A549 (cell line): Measurements from ENCODE around the gene OR2AJ1. TPM values are rescaled to one million over a fixed set of nuclear protein-coding genes. Genes with fewer than 3 reads are reported as not detected.

Experiments used
- ATAC-seq, 2 experiments: fragments of 200-7000 bp in 1 of 2; fragments of >200 bp in 1 of 2; cut with Nextera tagmentation in 1 of 2; cut with Tn5 transposase in 1 of 2; 3 replicates each; pipeline versions ENCODE4 v1.8.0 to v1.9.1; 2018 to 2020; ENCODE audit warnings: mild to moderate bottlenecking in 1 of 2, moderate library complexity in 1 of 2
- CTCF ChIA-PET: fragments of 300-600 bp; sonication (Branson Sonifier 250); formaldehyde crosslinking; extraction: SDS; loops from one replicate; lab custom pipeline; 2021; ENCODE audit warnings: antibody characterized with exemption, inconsistent platforms; lab: Yijun Ruan, JAX
- POLR2A ChIA-PET: fragments of 350-600 bp; formaldehyde crosslinking; extraction: SDS; loops from one replicate; lab custom pipeline; 2021; ENCODE audit warnings: antibody characterized with exemption, inconsistent platforms; lab: Yijun Ruan, JAX
- DNase-seq, 2 experiments: peaks; one replicate each; pipeline versions ENCODE4 v3.0.0 to v3.0.0-alpha.2; 2011 to 2016; ENCODE audit warnings: low read depth in 1 of 2, low spot score in 1 of 2
- FAIRE-seq: peaks from 2 replicates; lab custom pipeline; 2011; peaks lifted over from hg19 to GRCh38; lab: Jason Lieb, UNC
- H3K27ac ChIP-seq, 2 experiments: fragments of >200 bp; sonication (Bioruptor Twin); formaldehyde crosslinking; 3 replicates each; pipeline ENCODE4 v1.5.1; 2016 to 2017
- H3K4me1 ChIP-seq: fragments of >200 bp; sonication (Bioruptor Twin); formaldehyde crosslinking; 3 replicates; pipeline ENCODE4 v1.6.1; 2016
- H3K4me2 ChIP-seq: fragments of >200 bp; sonication (Bioruptor Twin); formaldehyde crosslinking; 3 replicates; pipeline ENCODE4 v1.6.1; 2016
- H3K4me3 ChIP-seq: fragments of >200 bp; sonication (Bioruptor Twin); formaldehyde crosslinking; 3 replicates; pipeline ENCODE4 v1.5.1; 2016
- H3K9me3 ChIP-seq: fragments of >200 bp; sonication (Bioruptor Twin); formaldehyde crosslinking; 3 replicates; pipeline ENCODE4 v1.6.1; 2016
- ATOH8 ChIP-seq: fragments of 250-450 bp; sonication (Bioruptor Pico); IDR thresholded peaks from 2 replicates; pipeline ENCODE4 v1.5.0; 2020; ENCODE audit warnings: low read depth, mild to moderate bottlenecking, moderate library complexity
- BCL3 ChIP-seq: fragments of >200 bp; sonication (Bioruptor Twin); formaldehyde crosslinking; IDR thresholded peaks from 3 replicates; pipeline ENCODE4 v1.6.1; 2016
- CHD2 ChIP-seq: fragments of 150-350 bp; IDR thresholded peaks from 2 replicates; pipeline ENCODE4 v1.6.1; 2014; ENCODE audit warnings: low read length; ENCODE audit not compliant: partially characterized antibody
- CHD4 ChIP-seq: fragments of 200-600 bp; sonication (generic); IDR thresholded peaks from 2 replicates; pipeline ENCODE4 v1.6.1; 2016; ENCODE audit warnings: antibody characterized with exemption, mild to moderate bottlenecking, borderline replicate concordance
- E2F6 ChIP-seq: IDR thresholded peaks from 2 replicates; pipeline ENCODE4 v1.6.1; 2012; ENCODE audit warnings: low read depth, borderline replicate concordance
- ELK1 ChIP-seq: fragments of 150-350 bp; IDR thresholded peaks from 2 replicates; pipeline ENCODE4 v1.6.1; 2014; ENCODE audit warnings: low read depth, mild to moderate bottlenecking, low read length
- EP300 ChIP-seq, 2 experiments: fragments of >200 bp; sonication (Bioruptor Twin); formaldehyde crosslinking; IDR thresholded peaks; 2 replicates in 1 of 2; 3 replicates in 1 of 2; pipeline ENCODE4 v1.6.1; 2016 to 2017
- FOSB ChIP-seq: fragments of 250-450 bp; sonication (Bioruptor Pico); IDR thresholded peaks from 2 replicates; pipeline ENCODE4 v1.5.0; 2020; ENCODE audit warnings: mild to moderate bottlenecking, moderate library complexity
- FOSL2 ChIP-seq, 2 experiments: fragments of 450-650 bp in 1 of 2; fragments of >200 bp in 1 of 2; sonication (Bioruptor Twin) in 1 of 2; formaldehyde crosslinking; IDR thresholded peaks; 2 replicates each; pipeline versions ENCODE4 v1.5.0 to v1.6.1; 2016 to 2020; ENCODE audit warnings: mild to moderate bottlenecking in 1 of 2, moderate library complexity in 1 of 2
- HES2 ChIP-seq: fragments of >200 bp; sonication (Bioruptor Twin); formaldehyde crosslinking; IDR thresholded peaks from 2 replicates; pipeline ENCODE4 v1.6.1; 2016
- HMGXB4 ChIP-seq: fragments of 250-450 bp; sonication (Bioruptor Pico); IDR thresholded peaks from 2 replicates; pipeline ENCODE4 v1.5.0; 2021; ENCODE audit warnings: mild to moderate bottlenecking, moderate library complexity, borderline replicate concordance
- JUNB ChIP-seq: fragments of >200 bp; sonication (Bioruptor Twin); formaldehyde crosslinking; IDR thresholded peaks from 2 replicates; pipeline ENCODE4 v1.6.1; 2016
- KDM1A ChIP-seq: fragments of 200-600 bp; sonication (generic); IDR thresholded peaks from 2 replicates; pipeline ENCODE4 v1.6.1; 2016; ENCODE audit warnings: low read depth, mild to moderate bottlenecking
- KDM5A ChIP-seq: fragments of 200-600 bp; sonication (generic); IDR thresholded peaks from 2 replicates; pipeline ENCODE4 v1.6.1; 2016; ENCODE audit warnings: antibody characterized with exemption, mild to moderate bottlenecking
- MAFK ChIP-seq: fragments of 450-650 bp; IDR thresholded peaks from 2 replicates; pipeline ENCODE4 v1.6.1; 2014; ENCODE audit not compliant: partially characterized antibody
- NPAS2 ChIP-seq: fragments of 250-450 bp; sonication (Bioruptor Pico); IDR thresholded peaks from 2 replicates; pipeline ENCODE4 v1.8.0; 2022; ENCODE audit warnings: mild to moderate bottlenecking, moderate library complexity, borderline replicate concordance
- NR3C1 ChIP-seq: fragments of >200 bp; sonication (Bioruptor Twin); formaldehyde crosslinking; IDR thresholded peaks from 3 replicates; pipeline ENCODE4 v1.6.1; 2017
- PBX3 ChIP-seq: IDR thresholded peaks from 2 replicates; pipeline ENCODE4 v1.6.1; 2012
- RCOR1 ChIP-seq: fragments of 150-350 bp; IDR thresholded peaks from 2 replicates; pipeline ENCODE4 v1.6.1; 2014; ENCODE audit warnings: antibody characterized with exemption, low read length, low read depth
- REST ChIP-seq: fragments of 200-600 bp; sonication (generic); IDR thresholded peaks from 2 replicates; pipeline ENCODE4 v1.6.1; 2016; ENCODE audit warnings: antibody characterized with exemption, mild to moderate bottlenecking, moderate library complexity
- SMC3 ChIP-seq: fragments of >200 bp; sonication (Bioruptor Twin); formaldehyde crosslinking; IDR thresholded peaks from 3 replicates; pipeline ENCODE4 v1.6.1; 2018; ENCODE audit warnings: inconsistent platforms
- SREBF2 ChIP-seq: fragments of 450-650 bp; IDR thresholded peaks from 2 replicates; pipeline ENCODE4 v1.6.1; 2014; ENCODE audit warnings: mild to moderate bottlenecking, moderate library complexity
- TFCP2L1 ChIP-seq: fragments of 250-450 bp; sonication (Bioruptor Pico); IDR thresholded peaks from 2 replicates; pipeline ENCODE4 v1.5.0; 2021; ENCODE audit warnings: mild to moderate bottlenecking
- TP53 ChIP-seq: fragments of 250-450 bp; sonication (Bioruptor Pico); IDR thresholded peaks from 2 replicates; pipeline ENCODE4 v1.5.0; 2021; ENCODE audit warnings: mild to moderate bottlenecking, moderate library complexity
- USF2 ChIP-seq: fragments of 450-650 bp; IDR thresholded peaks from 2 replicates; pipeline ENCODE4 v1.6.1; 2014; ENCODE audit warnings: antibody characterized with exemption
- ZC3H11A ChIP-seq: fragments of 450-650 bp; IDR thresholded peaks from 2 replicates; pipeline ENCODE4 v1.6.1; 2014; ENCODE audit warnings: antibody characterized with exemption, mild to moderate bottlenecking
- ZFP36 ChIP-seq: fragments of 450-650 bp; IDR thresholded peaks from 2 replicates; pipeline ENCODE4 v1.6.1; 2014; ENCODE audit warnings: borderline replicate concordance; ENCODE audit not compliant: partially characterized antibody
- WGBS: methylation state at CpG from one replicate; pipeline ENCODE4 v1.1.6; 2017; ENCODE audit errors: missing lambda C conversion rate; 5-methylcytosine and 5-hydroxymethylcytosine counted together
- polyA plus RNA-seq, 4 experiments: library from polyadenylated mRNA; depleted of rRNA in 3 of 4; stranded (reverse); fragments of >200 nt; fragmentation: RNase III in 1 of 4; extraction: RNeasy Plus Mini Kit Qiagen cat#74134 plus additional on column Dnase treatment in 1 of 4; gene quantifications; 2 replicates in 3 of 4; 3 replicates in 1 of 4; pipeline ENCODE4 v1.2.3, GENCODE V29; 2011 to 2017

The OR2AJ1 gene
- polyA plus RNA-seq, 2 of the 4 experiments (the other 2 are of a cell fraction), result not detected

- no peak for FAIRE-seq
- no peak for DNase-seq
- CTCF ChIA-PET, result no interaction called here
- H3K4me3 ChIP-seq, result no peak overlapping the region
- POLR2A ChIA-PET, result no interaction called here
- H3K9me3 ChIP-seq, result no peaks in the 10 kb centered on the region
- ATAC-seq, result no peak
- no peak overlapping the region for H3K4me2 ChIP-seq
- no peak overlapping the region for H3K27ac ChIP-seq
- WGBS, result 10% methylated on average over 3 of the region's 3 CpGs
- TF ChIP-seq FOSB (CRISPR knock-in tag), result no peak
- TF ChIP-seq USF2, result no peak
- TF ChIP-seq REST, result no peak
- TF ChIP-seq JUNB, result no peak
- TF ChIP-seq SMC3, result no peak
- no peak for TF ChIP-seq BCL3
- no peak for TF ChIP-seq TP53
- TF ChIP-seq EP300 (IDR thresholded peaks at IDR 0.05), result no peak
- TF ChIP-seq KDM1A, result no peak
- no peak for TF ChIP-seq RCOR1
- TF ChIP-seq, all 56 proteins: peak for 0
- no peaks in the 10 kb centered on the region for H3K4me1 ChIP-seq
These were observed 748 bp upstream of the OR2AJ1 start for GRCh38 chr1:247923941-247924340.

GRCh38 chr1:247933989-247934388 is 9.3 kb downstream of the OR2AJ1 start:
- Histone ChIP-seq H3K4me2 (no peak overlapping the region), H3K4me1 (no peaks in the 10 kb centered on the region), H3K9me3 (peaks cover 3% of the 10 kb centered on the region; the same call in 1 of the 3 replicates), H3K27ac (no peak overlapping the region), H3K4me3 (no peak overlapping the region)
- WGBS, result 38% methylated on average over 8 of the region's 8 CpGs
- CTCF ChIA-PET, result no interaction called here
- DNase-seq, result no peak
- POLR2A ChIA-PET, result no interaction called here
- no peak for FAIRE-seq
- ATAC-seq, result no peak
- TF ChIP-seq TFCP2L1 (no peak), NR3C1 (no peak), PBX3 (no peak), ZFP36 (no peak), HES2 (no peak), ZC3H11A (no peak), HMGXB4 (CRISPR knock-in tag) (no peak), ELK1 (no peak), KDM5A (no peak), NPAS2 (CRISPR knock-in tag) (no peak), CHD4 (no peak), MAFK (no peak), EP300 (IDR thresholded peaks at IDR 0.05) (no peak), SREBF2 (no peak), E2F6 (no peak), ATOH8 (CRISPR knock-in tag) (no peak), CHD2 (no peak), FOSL2 (IDR thresholded peaks at IDR 0.05) (no peak), FOSL2 (CRISPR knock-in tag; IDR thresholded peaks at IDR 0.05) (no peak)
